OCI-LY1 (cell line): ENCODE data around the gene LTN1.

ENCODE experiments used
- H2AFZ ChIP-seq: fragments of 200-600 bp; sonication (generic), shearing (Covaris generic); 2 replicates; pipeline ENCODE4 v1.6.0; 2014; ENCODE audit warnings: antibody characterized with exemption, mild to moderate bottlenecking, low read length
- H3F3A ChIP-seq: fragments of 200-600 bp; sonication (generic), shearing (Covaris generic); 2 replicates; pipeline ENCODE4 v1.6.0; 2014; ENCODE audit warnings: mild to moderate bottlenecking, antibody characterized with exemption, low read length, moderate library complexity; ENCODE audit not compliant: insufficient read depth
- H3K27ac ChIP-seq: fragments of 200-600 bp; sonication (generic); 2 replicates; pipeline ENCODE4 v1.5.1; 2014; ENCODE audit warnings: low read length, mixed run types, mild to moderate bottlenecking, low read depth; ENCODE audit not compliant: poor library complexity, severe bottlenecking
- H3K27me3 ChIP-seq: fragments of 200-600 bp; sonication (generic); 2 replicates; pipeline ENCODE4 v1.6.0; 2014; ENCODE audit warnings: antibody characterized with exemption, mild to moderate bottlenecking, low read length, moderate library complexity; ENCODE audit not compliant: insufficient read depth
- H3K36me3 ChIP-seq: fragments of 200-600 bp; sonication (generic); 2 replicates; pipeline ENCODE4 v1.6.1; 2014; ENCODE audit warnings: mild to moderate bottlenecking, antibody characterized with exemption, low read length, moderate library complexity, mixed read lengths; ENCODE audit not compliant: insufficient read depth
- H3K4me1 ChIP-seq: fragments of 200-600 bp; sonication (generic); 2 replicates; pipeline ENCODE4 v1.5.1; 2014; ENCODE audit warnings: mild to moderate bottlenecking, low read length, moderate library complexity; ENCODE audit not compliant: insufficient read depth, severe bottlenecking
- H3K4me2 ChIP-seq: fragments of 200-600 bp; sonication (generic), shearing (Covaris generic); 2 replicates; pipeline ENCODE4 v1.6.1; 2014; ENCODE audit warnings: low read length
- H3K4me3 ChIP-seq: fragments of 200-600 bp; sonication (generic); 2 replicates; pipeline ENCODE4 v1.5.1; 2014; ENCODE audit warnings: low read length, low read depth, mild to moderate bottlenecking, mixed read lengths; ENCODE audit not compliant: poor library complexity, severe bottlenecking
- H3K79me2 ChIP-seq: fragments of 200-600 bp; shearing (Covaris generic); 2 replicates; pipeline ENCODE4 v1.6.1; 2016; ENCODE audit warnings: mixed run types, low read length, mixed read lengths; ENCODE audit not compliant: insufficient read depth
- H3K9ac ChIP-seq: fragments of 200-600 bp; sonication (generic), shearing (Covaris generic); 2 replicates; pipeline ENCODE4 v1.6.1; 2014; ENCODE audit warnings: mild to moderate bottlenecking, low read length, mixed read lengths
- H3K9me2 ChIP-seq: fragments of 200-600 bp; sonication (generic), shearing (Covaris generic); 2 replicates; pipeline ENCODE4 v1.6.1; 2014; ENCODE audit warnings: low read depth, mild to moderate bottlenecking, low read length, mixed read lengths
- H3K9me3 ChIP-seq: fragments of 200-600 bp; shearing (Covaris generic); 2 replicates; pipeline ENCODE4 v1.6.1; 2014; ENCODE audit warnings: low read length, mixed read lengths
- H4K20me1 ChIP-seq: fragments of 200-600 bp; sonication (generic), shearing (Covaris generic); 2 replicates; pipeline ENCODE4 v1.6.0; 2016; ENCODE audit warnings: mild to moderate bottlenecking, low read length; ENCODE audit not compliant: insufficient read depth
- EZH2 ChIP-seq: fragments of 200-600 bp; sonication (generic), shearing (Covaris generic); IDR thresholded peaks from 2 replicates; pipeline ENCODE4 v1.8.0; 2017; ENCODE audit warnings: borderline replicate concordance, mixed run types, mild to moderate bottlenecking, antibody characterized with exemption, low read length, moderate library complexity, mixed read lengths
- TF ChIP-seq, protein P1 (sequence below): fragments of 200-600 bp; sonication (generic), shearing (Covaris generic); IDR thresholded peaks from 2 replicates; pipeline ENCODE4 v1.5.1; 2017; ENCODE audit warnings: mild to moderate bottlenecking, antibody characterized with exemption, low read length, moderate library complexity, mixed read lengths

Gene LTN1

DNA sequence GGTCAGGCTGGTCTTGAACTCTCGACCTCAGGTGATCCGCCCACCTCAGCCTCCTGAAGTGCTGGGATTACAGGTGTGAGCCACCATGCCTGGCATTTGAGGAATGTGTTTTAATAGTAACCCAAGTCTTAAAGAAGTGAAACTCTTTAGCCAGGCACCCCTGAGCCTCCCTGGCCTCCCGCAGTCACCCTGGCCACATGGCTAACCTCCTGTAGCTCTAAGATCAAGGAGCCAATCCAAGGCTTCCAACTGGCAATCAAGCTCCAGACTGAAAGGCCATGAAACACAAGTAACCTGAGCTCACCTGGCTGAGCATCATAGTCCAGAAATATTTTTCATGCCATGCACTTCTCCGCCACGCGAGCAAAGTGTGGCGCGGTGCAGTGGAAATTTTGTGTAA, 84.3 kb downstream of the LTN1 start:
- H3K4me2 ChIP-seq: no peak overlapping the region
- H2AFZ ChIP-seq: no peak overlapping the region
- H3K79me2 ChIP-seq: no peaks in the 10 kb centered on the region
- TF ChIP-seq, protein P1, sequence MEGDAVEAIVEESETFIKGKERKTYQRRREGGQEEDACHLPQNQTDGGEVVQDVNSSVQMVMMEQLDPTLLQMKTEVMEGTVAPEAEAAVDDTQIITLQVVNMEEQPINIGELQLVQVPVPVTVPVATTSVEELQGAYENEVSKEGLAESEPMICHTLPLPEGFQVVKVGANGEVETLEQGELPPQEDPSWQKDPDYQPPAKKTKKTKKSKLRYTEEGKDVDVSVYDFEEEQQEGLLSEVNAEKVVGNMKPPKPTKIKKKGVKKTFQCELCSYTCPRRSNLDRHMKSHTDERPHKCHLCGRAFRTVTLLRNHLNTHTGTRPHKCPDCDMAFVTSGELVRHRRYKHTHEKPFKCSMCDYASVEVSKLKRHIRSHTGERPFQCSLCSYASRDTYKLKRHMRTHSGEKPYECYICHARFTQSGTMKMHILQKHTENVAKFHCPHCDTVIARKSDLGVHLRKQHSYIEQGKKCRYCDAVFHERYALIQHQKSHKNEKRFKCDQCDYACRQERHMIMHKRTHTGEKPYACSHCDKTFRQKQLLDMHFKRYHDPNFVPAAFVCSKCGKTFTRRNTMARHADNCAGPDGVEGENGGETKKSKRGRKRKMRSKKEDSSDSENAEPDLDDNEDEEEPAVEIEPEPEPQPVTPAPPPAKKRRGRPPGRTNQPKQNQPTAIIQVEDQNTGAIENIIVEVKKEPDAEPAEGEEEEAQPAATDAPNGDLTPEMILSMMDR: no peak
- TF ChIP-seq EZH2: no peak
- H3K9me2 ChIP-seq: no peaks in the 10 kb centered on the region
- H3K27me3 ChIP-seq: no peaks in the 10 kb centered on the region
- no peaks in the 10 kb centered on the region for H3F3A ChIP-seq
- H3K9me3 ChIP-seq: no peaks in the 10 kb centered on the region
- no peaks in the 10 kb centered on the region for H4K20me1 ChIP-seq
- no peaks in the 10 kb centered on the region for H3K36me3 ChIP-seq
- H3K9ac ChIP-seq: no peak overlapping the region
- H3K4me1 ChIP-seq: no peaks in the 10 kb centered on the region
- H3K4me3 ChIP-seq: no peak overlapping the region
- H3K27ac ChIP-seq: no peak overlapping the region

DNA sequence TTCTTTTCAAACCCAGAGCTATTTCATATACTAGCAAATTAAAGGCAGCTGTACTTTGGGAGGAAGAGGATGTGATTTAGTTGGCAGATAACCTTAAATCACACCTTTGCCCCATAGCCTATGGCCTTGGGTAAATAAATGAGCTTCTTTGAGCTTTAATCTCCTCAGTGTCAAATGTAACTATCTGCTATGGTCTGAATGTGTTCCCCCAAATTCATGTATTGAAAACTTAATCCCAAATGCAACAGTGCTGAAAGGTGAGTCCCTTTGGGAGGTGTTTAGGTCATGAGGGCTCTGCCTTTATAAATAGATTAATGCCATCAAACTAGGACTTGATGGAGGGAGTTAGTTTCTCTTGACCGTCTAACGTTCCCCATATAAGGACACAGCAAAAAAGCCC, 85.8 kb downstream of the LTN1 start:
- H3K27ac ChIP-seq: no peak overlapping the region
- no peak overlapping the region for H3K4me2 ChIP-seq
- no peak for TF ChIP-seq EZH2
- TF ChIP-seq, protein P1: no peak
- H3K79me2 ChIP-seq: no peaks in the 10 kb centered on the region
- no peak overlapping the region for H3K9ac ChIP-seq
- H3K4me1 ChIP-seq: no peaks in the 10 kb centered on the region
- no peaks in the 10 kb centered on the region for H4K20me1 ChIP-seq
- H3K4me3 ChIP-seq: no peak overlapping the region
- no peak overlapping the region for H2AFZ ChIP-seq
- H3K9me3 ChIP-seq: no peaks in the 10 kb centered on the region
- no peaks in the 10 kb centered on the region for H3K36me3 ChIP-seq
- H3F3A ChIP-seq: no peaks in the 10 kb centered on the region
- no peaks in the 10 kb centered on the region for H3K27me3 ChIP-seq
- H3K9me2 ChIP-seq: no peaks in the 10 kb centered on the region

DNA sequence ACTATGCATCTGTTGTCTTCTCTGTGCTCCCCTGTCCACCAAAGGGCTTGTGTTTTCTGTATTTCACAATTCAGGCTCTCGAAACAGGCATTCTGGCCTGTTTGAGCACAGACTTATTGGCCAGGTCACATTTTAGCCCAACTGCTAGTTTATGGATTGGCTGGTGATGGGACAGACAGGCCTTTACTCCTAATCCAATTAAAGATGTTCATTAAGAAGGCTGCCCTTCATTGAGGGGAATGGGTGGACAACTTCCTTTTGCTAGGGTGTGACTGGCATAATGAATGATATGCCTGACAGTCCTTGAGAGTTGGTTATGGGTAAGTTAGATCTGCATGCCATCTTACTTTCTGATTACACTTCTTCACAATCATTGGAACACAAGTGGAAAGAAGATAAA, 86.4 kb downstream of the LTN1 start:
- Histone ChIP-seq H3F3A (no peaks in the 10 kb centered on the region), H3K79me2 (no peaks in the 10 kb centered on the region), H3K4me1 (no peaks in the 10 kb centered on the region), H4K20me1 (no peaks in the 10 kb centered on the region), H3K36me3 (no peaks in the 10 kb centered on the region), H3K27me3 (no peaks in the 10 kb centered on the region), H2AFZ (no peak overlapping the region), H3K4me2 (no peak overlapping the region), H3K9me3 (no peaks in the 10 kb centered on the region), H3K4me3 (no peak overlapping the region), H3K9me2 (no peaks in the 10 kb centered on the region), H3K9ac (no peak overlapping the region), H3K27ac (no peak overlapping the region)
- no peak for TF ChIP-seq EZH2
- TF ChIP-seq, protein P1: no peak
